ENCODE data around the gene OR1F1. TPM values are rescaled to one million over a fixed set of nuclear protein-coding genes. Genes with fewer than 3 reads are reported as not detected.

Gene OR1F1
- total RNA-seq, 1 experiment from 2014 or later: not detected

- ChIA-PET POLR2A (ENCODE audit: low non-redundant PET) (no interaction called here), CTCF (no interaction called here)
- Histone ChIP-seq H3K9me3 (ENCODE audit: low read depth, low read length, poor library complexity, severe bottlenecking) (peaks cover 12% of the 10 kb centered on the region), H3K36me3 (ENCODE audit: insufficient read depth, low read length, poor library complexity, severe bottlenecking) (no peaks in the 10 kb centered on the region), H3K4me1 (ENCODE audit: insufficient read depth, low read length, poor library complexity, severe bottlenecking) (no peaks in the 10 kb centered on the region), H3K4me3 (ENCODE audit: low read depth, low read length, poor library complexity, severe bottlenecking) (no peak overlapping the region), H3K27me3 (replicated peaks; ENCODE audit: insufficient read depth, low read depth, low read length, poor library complexity) (peaks cover 3% of the 10 kb centered on the region), H3K27ac (ENCODE audit: low read depth, low read length, poor library complexity, severe bottlenecking) (no peak overlapping the region)
- no peak for DNase-seq (ENCODE audit: low spot score)
- intact Hi-C loops (cut with micrococcal nuclease; ENCODE audit: unreplicated experiment): no loop called here
- no TSS peak for BruUV-seq (replicated peaks)
- TF ChIP-seq CTCF (conservative IDR thresholded peaks at IDR 0.05; ENCODE audit: low read depth, low read length) (no peak), EZH2 (IDR thresholded peaks at IDR 0.05; ENCODE audit: borderline replicate concordance, low read depth, low read length, poor library complexity, severe bottlenecking) (no peak)
Observed at GRCh38 chr16:3207086-3207953, 19.3 kb downstream of the OR1F1 start.

- POLR2A ChIA-PET (ENCODE audit: low non-redundant PET): no interaction called here
- no TSS peak for BruUV-seq (replicated peaks)
- Histone ChIP-seq H3K36me3 (ENCODE audit: insufficient read depth, low read length, poor library complexity, severe bottlenecking) (no peaks in the 10 kb centered on the region), H3K27me3 (replicated peaks; ENCODE audit: insufficient read depth, low read depth, low read length, poor library complexity) (peaks cover 25% of the 10 kb centered on the region), H3K27ac (ENCODE audit: low read depth, low read length, poor library complexity, severe bottlenecking) (no peak overlapping the region), H3K4me3 (ENCODE audit: low read depth, low read length, poor library complexity, severe bottlenecking) (no peak overlapping the region), H3K4me1 (ENCODE audit: insufficient read depth, low read length, poor library complexity, severe bottlenecking) (no peaks in the 10 kb centered on the region), H3K9me3 (ENCODE audit: low read depth, low read length, poor library complexity, severe bottlenecking) (no peaks in the 10 kb centered on the region)
- DNase-seq (ENCODE audit: low spot score): no peak
- intact Hi-C loops (cut with micrococcal nuclease; ENCODE audit: unreplicated experiment): no loop called here
- CTCF ChIA-PET: no interaction called here
- TF ChIP-seq CTCF (conservative IDR thresholded peaks at IDR 0.05; ENCODE audit: low read depth, low read length): no peak
- TF ChIP-seq EZH2 (IDR thresholded peaks at IDR 0.05; ENCODE audit: borderline replicate concordance, low read depth, low read length, poor library complexity, severe bottlenecking): no peak
Observed at GRCh38 chr16:3212006-3212405, 24.0 kb downstream of the OR1F1 start.

- Histone ChIP-seq H3K36me3 (ENCODE audit: insufficient read depth, low read length, poor library complexity, severe bottlenecking) (no peaks in the 10 kb centered on the region), H3K27me3 (replicated peaks; ENCODE audit: insufficient read depth, low read depth, low read length, poor library complexity) (peaks cover 29% of the 10 kb centered on the region), H3K27ac (ENCODE audit: low read depth, low read length, poor library complexity, severe bottlenecking) (no peak overlapping the region), H3K9me3 (ENCODE audit: low read depth, low read length, poor library complexity, severe bottlenecking) (no peaks in the 10 kb centered on the region), H3K4me1 (ENCODE audit: insufficient read depth, low read length, poor library complexity, severe bottlenecking) (no peaks in the 10 kb centered on the region), H3K4me3 (ENCODE audit: low read depth, low read length, poor library complexity, severe bottlenecking) (no peak overlapping the region)
- intact Hi-C loops (cut with micrococcal nuclease; ENCODE audit: unreplicated experiment): no loop called here
- no peak for DNase-seq (ENCODE audit: low spot score)
- ChIA-PET CTCF (no interaction called here), POLR2A (ENCODE audit: low non-redundant PET) (no interaction called here)
- TF ChIP-seq CTCF (conservative IDR thresholded peaks at IDR 0.05; ENCODE audit: low read depth, low read length) (no peak), EZH2 (IDR thresholded peaks at IDR 0.05; ENCODE audit: borderline replicate concordance, low read depth, low read length, poor library complexity, severe bottlenecking) (no peak)
- no TSS peak for BruUV-seq (replicated peaks)
Observed at GRCh38 chr16:3212567-3212966, 24.6 kb downstream of the OR1F1 start.

Data from A673 (cell line).